Lower lobe of right lung (tissue), 2 donors: Measurements from ENCODE around the gene STIM1. TPM values are rescaled to one million over a fixed set of nuclear protein-coding genes. Genes with fewer than 3 reads are reported as not detected.

Experiments used
- ATAC-seq, 2 donors: fragments of 200-7000 bp; cut with Tn5 transposase; one replicate each; pipeline ENCODE4 v1.9.1; 2020 to 2022; ENCODE audit warnings: mild to moderate bottlenecking in 2 of 2, moderate library complexity in 2 of 2
- DNase-seq: peaks from one replicate; pipeline ENCODE4 v3.0.0-alpha.2; 2020
- H3K27ac ChIP-seq: fragments of 200-600 bp; one replicate; pipeline ENCODE4 v1.8.0; 2022
- H3K27me3 ChIP-seq: fragments of 200-600 bp; one replicate; pipeline ENCODE4 v1.8.0; 2022; ENCODE audit warnings: low read depth
- H3K36me3 ChIP-seq: fragments of 200-600 bp; one replicate; pipeline ENCODE4 v1.8.0; 2022; ENCODE audit warnings: mild to moderate bottlenecking
- H3K4me1 ChIP-seq: fragments of 200-600 bp; one replicate; pipeline ENCODE4 v1.8.0; 2022
- H3K4me3 ChIP-seq: fragments of 200-600 bp; one replicate; pipeline ENCODE4 v1.8.0; 2022; ENCODE audit warnings: mild to moderate bottlenecking
- H3K9me3 ChIP-seq: fragments of 200-600 bp; one replicate; pipeline ENCODE4 v1.8.0; 2022
- intact Hi-C: fragments of 100-400 bp; cut with DNase I; formaldehyde crosslinking; loops from one replicate; pipeline ENCODE4 v1.11.0; 2022
- total RNA-seq: library from RNA; stranded (reverse); fragmentation: NEBNext Ultra II Directional; extraction: Animal tissue kit (Norgen Biotek cat#: 25700); gene quantifications from one replicate; pipeline ENCODE4 v1.2.1, GENCODE V29; 2021
- TF ChIP-seq, protein P1 (sequence below): fragments of 200-600 bp; IDR thresholded peaks from one replicate; pipeline ENCODE4 v1.8.0; 2022; ENCODE audit warnings: antibody characterized with exemption, mild to moderate bottlenecking
- donor health status: DM: no; HTN: yes; CAD: no; lungs with severe emphysema.

Gene STIM1
- total RNA-seq, 1 donor from 2014 or later = 59.5 TPM

DNA sequence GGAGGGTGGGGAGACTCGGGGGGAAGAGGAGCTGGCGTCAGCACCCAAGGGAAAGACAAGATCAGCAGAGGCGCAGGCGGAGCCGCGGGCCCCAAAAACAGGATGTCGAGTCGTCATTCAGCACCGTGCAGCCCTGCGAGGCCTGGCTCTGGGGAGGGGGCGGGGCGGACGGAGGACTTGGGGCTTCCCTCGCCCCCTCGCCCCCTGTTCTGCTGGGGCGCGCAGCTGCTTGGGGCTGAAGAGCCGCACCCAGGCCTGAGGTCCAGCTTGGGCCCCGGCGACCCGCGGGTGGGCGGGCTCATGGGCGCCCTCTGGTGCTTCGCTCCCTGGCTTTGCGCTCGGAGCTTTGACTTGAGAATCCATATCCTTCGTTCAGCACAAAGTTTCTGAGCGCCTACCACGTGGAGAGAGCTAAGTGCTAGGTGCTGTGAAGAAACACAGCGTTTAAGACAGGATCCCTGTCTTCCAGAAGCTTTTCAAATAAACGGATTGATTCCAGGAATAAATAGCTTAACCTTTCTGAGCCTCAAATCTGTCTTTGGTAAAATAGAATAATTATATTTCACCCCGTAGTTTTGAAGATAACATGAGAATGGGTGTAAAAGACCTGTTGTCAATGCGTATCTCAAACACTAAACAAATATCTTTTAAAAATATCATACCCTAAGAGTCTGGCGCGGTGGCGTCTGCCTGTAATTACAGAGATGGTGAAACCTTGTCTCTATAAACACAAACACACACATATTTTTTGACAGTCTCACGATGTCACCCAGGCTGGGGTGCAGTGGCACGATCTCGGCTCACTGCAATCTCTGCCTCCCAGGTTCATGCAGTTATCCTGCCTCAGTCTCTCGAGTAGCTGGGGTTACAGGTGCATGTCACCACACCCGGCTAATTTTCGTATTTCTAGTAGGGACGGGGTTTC, 13.8 kb upstream of the STIM1 start:
- intact Hi-C loops = no loop called here
- ATAC-seq (peak; percentile 86 to 88), DNase-seq (peak; percentile 89)
- Histone ChIP-seq H3K27ac (peak overlapping the region; percentile 98), H3K36me3 (no peaks in the 10 kb centered on the region), H3K9me3 (no peaks in the 10 kb centered on the region), H3K27me3 (no peaks in the 10 kb centered on the region), H3K4me1 (peaks cover 39% of the 10 kb centered on the region), H3K4me3 (peak overlapping the region; percentile 83)
- TF ChIP-seq, protein P1, sequence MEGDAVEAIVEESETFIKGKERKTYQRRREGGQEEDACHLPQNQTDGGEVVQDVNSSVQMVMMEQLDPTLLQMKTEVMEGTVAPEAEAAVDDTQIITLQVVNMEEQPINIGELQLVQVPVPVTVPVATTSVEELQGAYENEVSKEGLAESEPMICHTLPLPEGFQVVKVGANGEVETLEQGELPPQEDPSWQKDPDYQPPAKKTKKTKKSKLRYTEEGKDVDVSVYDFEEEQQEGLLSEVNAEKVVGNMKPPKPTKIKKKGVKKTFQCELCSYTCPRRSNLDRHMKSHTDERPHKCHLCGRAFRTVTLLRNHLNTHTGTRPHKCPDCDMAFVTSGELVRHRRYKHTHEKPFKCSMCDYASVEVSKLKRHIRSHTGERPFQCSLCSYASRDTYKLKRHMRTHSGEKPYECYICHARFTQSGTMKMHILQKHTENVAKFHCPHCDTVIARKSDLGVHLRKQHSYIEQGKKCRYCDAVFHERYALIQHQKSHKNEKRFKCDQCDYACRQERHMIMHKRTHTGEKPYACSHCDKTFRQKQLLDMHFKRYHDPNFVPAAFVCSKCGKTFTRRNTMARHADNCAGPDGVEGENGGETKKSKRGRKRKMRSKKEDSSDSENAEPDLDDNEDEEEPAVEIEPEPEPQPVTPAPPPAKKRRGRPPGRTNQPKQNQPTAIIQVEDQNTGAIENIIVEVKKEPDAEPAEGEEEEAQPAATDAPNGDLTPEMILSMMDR = peak; percentile 91

DNA sequence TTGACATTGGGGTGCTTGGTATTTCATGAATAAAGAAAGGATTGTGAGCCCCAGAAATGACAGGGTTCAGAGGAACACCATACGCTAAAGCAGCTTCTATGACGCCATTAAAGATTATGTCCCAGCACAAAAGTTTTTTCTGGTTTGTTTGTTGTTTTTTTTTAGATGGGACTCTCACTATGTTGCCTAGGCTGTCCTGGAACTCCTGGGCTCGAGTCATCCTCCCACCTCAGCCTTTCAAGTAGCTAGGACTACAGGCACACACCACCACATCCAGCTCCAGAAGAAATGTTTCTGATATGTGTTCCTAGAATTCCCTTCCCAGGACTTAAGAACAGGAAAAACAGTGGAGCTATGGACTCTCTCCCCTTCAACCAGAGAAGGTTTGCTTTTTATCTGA, 12.1 kb upstream of the STIM1 start:
- TF ChIP-seq, protein P1 = no peak
- no peak overlapping the region for H3K27ac ChIP-seq
- DNase-seq = no peak
- H3K4me3 ChIP-seq = no peak overlapping the region
- no peaks in the 10 kb centered on the region for H3K27me3 ChIP-seq
- no peaks in the 10 kb centered on the region for H3K36me3 ChIP-seq
- no peaks in the 10 kb centered on the region for H3K9me3 ChIP-seq
- intact Hi-C loops = no loop called here
- no peak for ATAC-seq
- peaks cover 22% of the 10 kb centered on the region for H3K4me1 ChIP-seq

DNA sequence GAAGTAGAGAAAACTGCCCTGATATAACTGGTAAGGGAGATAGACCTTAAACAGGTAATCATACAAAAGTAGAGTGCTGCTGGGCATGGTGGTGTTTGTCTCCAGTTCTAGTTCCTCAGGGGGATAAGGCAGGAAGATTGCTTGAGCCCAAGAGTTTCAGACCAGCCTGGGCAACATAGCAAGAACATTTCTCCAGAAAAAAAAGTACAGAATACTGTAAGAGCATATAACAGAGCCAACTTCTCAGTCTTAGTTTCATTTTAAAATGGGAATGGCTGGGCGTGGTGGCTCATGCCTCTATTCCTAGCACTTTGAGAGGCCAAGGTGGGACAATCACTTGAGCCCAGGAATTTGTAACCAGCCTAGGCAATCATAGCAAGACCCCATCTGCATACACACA, 10.2 kb upstream of the STIM1 start:
- Histone ChIP-seq H3K36me3 (no peaks in the 10 kb centered on the region), H3K27me3 (no peaks in the 10 kb centered on the region), H3K4me3 (no peak overlapping the region), H3K4me1 (peaks cover 6% of the 10 kb centered on the region), H3K9me3 (no peaks in the 10 kb centered on the region), H3K27ac (no peak overlapping the region)
- TF ChIP-seq, protein P1 = no peak
- DNase-seq (no peak), ATAC-seq (no peak)
- intact Hi-C loops = loop anchor here (5.0 kb wide), 1 partner anchor 227 kb away; no protein-coding TSS in a partner anchor

DNA sequence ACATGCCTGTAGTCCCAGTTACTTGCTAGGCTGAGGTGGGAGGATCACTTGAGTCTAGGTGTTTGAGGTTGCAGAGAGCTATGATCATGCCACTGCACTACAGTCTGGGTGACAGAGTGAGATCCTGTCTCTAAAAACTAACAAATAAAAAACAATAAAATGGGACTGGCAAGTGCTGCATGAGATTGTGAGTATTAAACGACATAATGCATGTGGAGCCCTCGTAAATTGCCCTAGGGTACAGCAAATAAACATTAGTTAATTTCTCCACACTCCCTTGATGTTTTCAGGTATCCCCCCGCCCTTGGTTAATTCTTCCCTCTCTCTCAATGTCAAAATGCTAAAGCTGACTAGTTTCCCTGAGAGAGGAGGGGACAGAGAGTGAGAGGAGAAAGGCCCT, 9.8 kb upstream of the STIM1 start:
- no peak for DNase-seq
- H3K27me3 ChIP-seq = no peaks in the 10 kb centered on the region
- peaks cover 6% of the 10 kb centered on the region for H3K4me1 ChIP-seq
- intact Hi-C loops = loop anchor here (5.0 kb wide), 1 partner anchor 227 kb away; no protein-coding TSS in a partner anchor
- TF ChIP-seq, protein P1 = no peak
- ATAC-seq = no peak
- no peaks in the 10 kb centered on the region for H3K36me3 ChIP-seq
- H3K4me3 ChIP-seq = no peak overlapping the region
- no peaks in the 10 kb centered on the region for H3K9me3 ChIP-seq
- no peak overlapping the region for H3K27ac ChIP-seq

DNA sequence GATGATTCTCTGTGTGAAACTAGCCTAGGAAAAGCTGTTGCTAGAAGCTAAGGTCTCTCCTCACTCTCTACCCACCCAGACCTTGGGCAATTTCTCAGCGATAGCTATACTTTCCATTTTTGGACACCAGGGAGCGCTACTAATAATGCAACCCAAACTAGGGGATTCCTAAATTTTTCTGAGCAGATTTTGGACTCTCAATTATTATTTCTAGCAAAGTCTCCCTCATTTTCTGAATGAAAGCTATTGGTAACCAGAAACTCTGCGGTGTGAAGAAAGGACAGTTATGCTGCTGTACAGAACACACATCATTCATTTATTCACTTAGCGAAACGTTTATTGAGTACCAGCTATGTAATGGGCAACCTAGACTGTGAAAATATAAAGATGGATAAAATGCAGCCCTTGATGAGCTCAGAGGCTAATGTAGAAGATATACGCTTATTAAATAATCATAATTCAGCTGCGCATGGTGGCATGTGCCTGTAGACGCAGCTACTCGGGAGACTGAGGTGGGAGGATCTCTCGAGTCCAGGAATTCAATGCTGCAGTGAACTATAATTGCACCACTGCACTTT, 6.1 kb upstream of the STIM1 start:
- ATAC-seq (peak; percentile 74 to 77), DNase-seq (no peak)
- H3K4me3 ChIP-seq = no peak overlapping the region
- no peaks in the 10 kb centered on the region for H3K27me3 ChIP-seq
- intact Hi-C loops = loop anchor here (5.0 kb wide), 1 partner anchor 223 kb away; no protein-coding TSS in a partner anchor
- no peak overlapping the region for H3K27ac ChIP-seq
- TF ChIP-seq, protein P1 = peak; percentile 70
- peaks cover 9% of the 10 kb centered on the region for H3K4me1 ChIP-seq
- H3K36me3 ChIP-seq = no peaks in the 10 kb centered on the region
- H3K9me3 ChIP-seq = no peaks in the 10 kb centered on the region
